Glomerular endothelial cell (primary cell): ENCODE data around the gene ADAMTS15. TPM values are rescaled to one million over a fixed set of nuclear protein-coding genes. Genes with fewer than 3 reads are reported as not detected.

ENCODE experiments used
- DNase-seq: peaks from one replicate; pipeline ENCODE4 v3.0.0-alpha.2; 2011; ENCODE audit warnings: low read depth, low spot score; ENCODE audit errors: extremely low read depth
- total RNA-seq: library from RNA; depleted of rRNA; stranded (reverse); fragments of >200 nt; gene quantifications from 2 replicates; pipeline ENCODE4 v1.2.3, GENCODE V29; 2015

The ADAMTS15 gene
- total RNA-seq, 1 donor from 2014 or later: 8.5 TPM

- no peak for DNase-seq
Observed at GRCh38 chr11:130457623-130458409, 9.4 kb downstream of the ADAMTS15 start.

GRCh38 chr11:130458410-130458729 is 9.9 kb downstream of the ADAMTS15 start:
- DNase-seq: no peak

GRCh38 chr11:130459521-130459920 is 11.1 kb downstream of the ADAMTS15 start:
- DNase-seq: no peak

- DNase-seq: no peak
Observed at GRCh38 chr11:130462101-130462885, 13.8 kb downstream of the ADAMTS15 start.

- DNase-seq: no peak
Observed at GRCh38 chr11:130462931-130463330, 14.5 kb downstream of the ADAMTS15 start.

- DNase-seq: no peak
Observed at GRCh38 chr11:130464291-130464812, 15.9 kb downstream of the ADAMTS15 start.

GRCh38 chr11:130465263-130465662 is 16.8 kb downstream of the ADAMTS15 start:
- DNase-seq: no peak

GRCh38 chr11:130467116-130467900 is 18.9 kb downstream of the ADAMTS15 start:
- DNase-seq: no peak

GRCh38 chr11:130469181-130469580 is 20.7 kb downstream of the ADAMTS15 start:
- DNase-seq: no peak

GRCh38 chr11:130470832-130471706 is 22.6 kb downstream of the ADAMTS15 start:
- no peak for DNase-seq

- no peak for DNase-seq
Observed at GRCh38 chr11:130471731-130472433, 23.4 kb downstream of the ADAMTS15 start.

GRCh38 chr11:130472434-130472961 is 24.1 kb downstream of the ADAMTS15 start:
- no peak for DNase-seq

GRCh38 chr11:130473056-130473794 is 24.8 kb downstream of the ADAMTS15 start:
- no peak for DNase-seq

GRCh38 chr11:130473795-130474377 is 25.4 kb downstream of the ADAMTS15 start:
- DNase-seq: no peak

GRCh38 chr11:130474637-130475400 is 26.4 kb downstream of the ADAMTS15 start:
- no peak for DNase-seq

- DNase-seq: no peak
Observed at GRCh38 chr11:130475426-130476053, 27.1 kb downstream of the ADAMTS15 start.
